Right lobe of liver (tissue), 6 donors: ENCODE results near the gene FDPS. TPM values are rescaled to one million over a fixed set of nuclear protein-coding genes. Genes with fewer than 3 reads are reported as not detected.

Experiments used
- ATAC-seq, 4 donors: fragments of 200-7000 bp; cut with Tn5 transposase; one replicate each; pipeline ENCODE4 v1.9.1; 2020; ENCODE audit warnings: mild to moderate bottlenecking in 4 of 4, moderate library complexity in 4 of 4
- DNase-seq, 3 donors: peaks; one replicate each; pipeline ENCODE4 v3.0.0-alpha.2; 2020
- H3K27ac ChIP-seq, 3 donors: fragments of 200-600 bp; one replicate each; pipeline ENCODE4 v1.8.0; 2022
- H3K27me3 ChIP-seq, 2 donors: fragments of 200-600 bp; one replicate each; pipeline ENCODE4 v1.8.0; 2022
- H3K36me3 ChIP-seq, 4 donors: fragments of 200-600 bp; sonication (generic) in 1 of 4; one replicate each; pipeline versions ENCODE4 v1.5.1 to v1.8.0; 2017 to 2022; ENCODE audit warnings: control low read depth in 1 of 4
- H3K4me1 ChIP-seq, 4 donors: fragments of 200-600 bp; sonication (generic) in 1 of 4; one replicate each; pipeline versions ENCODE4 v1.5.1 to v1.8.0; 2017 to 2022; ENCODE audit warnings: control low read depth in 1 of 4
- H3K4me3 ChIP-seq, 3 donors: fragments of 200-600 bp; one replicate each; pipeline ENCODE4 v1.8.0; 2022
- H3K9me3 ChIP-seq, 4 donors: fragments of 200-600 bp; sonication (generic) in 1 of 4; one replicate each; pipeline versions ENCODE4 v1.5.1 to v1.8.0; 2017 to 2022; ENCODE audit warnings: control low read depth in 1 of 4
- POLR2A ChIP-seq: fragments of 450-650 bp; IDR thresholded peaks from one replicate; pipeline ENCODE4 v1.6.1; 2017; ENCODE audit warnings: antibody characterized with exemption, mild to moderate bottlenecking
- WGBS: methylation state at CpG from one replicate; pipeline ENCODE4 v1.1.6; 2018; ENCODE audit warnings: low coverage, low lambda C conversion rate; ENCODE audit not compliant: insufficient coverage; ENCODE audit errors: missing lambda C conversion rate; 5-methylcytosine and 5-hydroxymethylcytosine counted together
- intact Hi-C, 2 donors: fragments of 100-400 bp; cut with DNase I; formaldehyde crosslinking; loops; one replicate each; pipeline versions ENCODE4 v1.11.2 to v1.14.1; 2022
- total RNA-seq, 6 experiments: library from RNA; depleted of rRNA in 2 of 6; stranded (reverse); fragments of >200 nt in 2 of 6; fragmentation: NEBNext Ultra II Directional in 3 of 6; extraction: Animal tissue kit (Norgen Biotek cat#: 25700) in 3 of 6; gene quantifications; one replicate each; pipeline versions ENCODE4 v1.1.0 to v1.2.4, GENCODE V29; 2016 to 2023
- TF ChIP-seq, protein P1 (sequence below), 4 donors: fragments of 200-600 bp in 3 of 4; fragments of 450-650 bp in 1 of 4; IDR thresholded peaks; one replicate each; pipeline versions ENCODE4 v1.5.1 to v1.8.0; 2016 to 2022; ENCODE audit warnings: antibody characterized with exemption in 4 of 4, mild to moderate bottlenecking in 2 of 4
- donor health status: DM: no; HTN: yes; CAD: no.
- donor health status: DM: no; HTN: no; CAD: no.
- donor health status: DM: no; HTN: no; CAD: no.
- donor health status: DM: no; HTN: yes; CAD: no.
- donor health status: DM: no; HTN: yes; CAD: no.

Gene FDPS
- total RNA-seq, 6 experiments from 2014 or later = 51.1 to 236 (median 171) TPM

DNA sequence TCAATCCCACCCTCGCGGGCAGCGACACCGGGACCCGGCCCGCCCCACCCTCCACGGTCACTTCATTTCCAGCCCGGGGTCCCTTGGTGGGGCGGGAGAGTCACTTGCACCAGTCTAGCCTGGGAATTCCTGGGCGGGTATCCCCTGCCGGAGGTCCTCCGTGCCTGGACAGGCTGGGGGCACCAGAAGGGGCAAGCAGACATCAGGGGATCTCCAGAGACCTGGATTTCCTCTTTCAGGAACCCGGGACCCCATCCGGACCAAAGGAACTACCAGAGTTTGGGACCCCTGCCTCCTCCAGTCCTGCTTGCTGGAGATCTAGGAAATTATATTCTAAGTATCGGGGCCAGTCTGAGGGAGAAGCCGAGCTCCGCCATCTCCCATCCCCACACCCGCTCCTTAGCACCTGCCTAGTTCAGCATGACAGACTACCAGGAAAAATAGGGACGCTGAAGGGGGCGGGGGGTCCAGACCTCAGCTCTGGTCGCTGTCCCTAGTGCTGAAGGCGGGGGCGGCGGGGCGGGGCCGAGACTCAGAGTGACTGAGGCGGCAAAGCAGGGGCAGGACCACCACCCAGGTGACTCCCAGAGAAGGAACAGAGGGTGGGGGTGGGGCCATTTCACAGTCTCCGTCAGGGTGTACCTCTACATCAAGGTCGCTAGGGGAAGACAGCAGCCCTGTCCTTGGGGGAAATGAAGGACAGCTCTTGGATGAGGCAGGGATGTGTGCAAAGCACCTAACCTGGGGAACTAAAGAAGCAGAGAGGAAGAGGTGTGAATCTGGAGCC, 30.6 kb upstream of the FDPS start:
- Histone ChIP-seq H3K4me3 (peak overlapping the region; percentile 64 to 73 (median 68)), H3K4me1 (no peaks in the 10 kb centered on the region), H3K27me3 (no peaks in the 10 kb centered on the region), H3K27ac (no peak overlapping the region), H3K9me3 (no peaks in the 10 kb centered on the region), H3K36me3 (no peaks in the 10 kb centered on the region)
- intact Hi-C loops = loop anchor here (5.0 kb wide), 1 partner anchor 44 kb away; the partner anchor contains the start of gene RUSC1 (in 2 of the 2)
- DNase-seq = peak in 2 of 3 donors; percentile 64 to 67
- 2% methylated on average over 16 of the region's 29 CpGs for WGBS
- peak in 2 of 4 donors; percentile 1 to 12 for ATAC-seq
- TF ChIP-seq, protein P1, sequence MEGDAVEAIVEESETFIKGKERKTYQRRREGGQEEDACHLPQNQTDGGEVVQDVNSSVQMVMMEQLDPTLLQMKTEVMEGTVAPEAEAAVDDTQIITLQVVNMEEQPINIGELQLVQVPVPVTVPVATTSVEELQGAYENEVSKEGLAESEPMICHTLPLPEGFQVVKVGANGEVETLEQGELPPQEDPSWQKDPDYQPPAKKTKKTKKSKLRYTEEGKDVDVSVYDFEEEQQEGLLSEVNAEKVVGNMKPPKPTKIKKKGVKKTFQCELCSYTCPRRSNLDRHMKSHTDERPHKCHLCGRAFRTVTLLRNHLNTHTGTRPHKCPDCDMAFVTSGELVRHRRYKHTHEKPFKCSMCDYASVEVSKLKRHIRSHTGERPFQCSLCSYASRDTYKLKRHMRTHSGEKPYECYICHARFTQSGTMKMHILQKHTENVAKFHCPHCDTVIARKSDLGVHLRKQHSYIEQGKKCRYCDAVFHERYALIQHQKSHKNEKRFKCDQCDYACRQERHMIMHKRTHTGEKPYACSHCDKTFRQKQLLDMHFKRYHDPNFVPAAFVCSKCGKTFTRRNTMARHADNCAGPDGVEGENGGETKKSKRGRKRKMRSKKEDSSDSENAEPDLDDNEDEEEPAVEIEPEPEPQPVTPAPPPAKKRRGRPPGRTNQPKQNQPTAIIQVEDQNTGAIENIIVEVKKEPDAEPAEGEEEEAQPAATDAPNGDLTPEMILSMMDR (IDR thresholded peaks at IDR 0.05) = peak in 3 of 4 donors; percentile 10 to 19 (median 14)
- TF ChIP-seq POLR2A = no peak

DNA sequence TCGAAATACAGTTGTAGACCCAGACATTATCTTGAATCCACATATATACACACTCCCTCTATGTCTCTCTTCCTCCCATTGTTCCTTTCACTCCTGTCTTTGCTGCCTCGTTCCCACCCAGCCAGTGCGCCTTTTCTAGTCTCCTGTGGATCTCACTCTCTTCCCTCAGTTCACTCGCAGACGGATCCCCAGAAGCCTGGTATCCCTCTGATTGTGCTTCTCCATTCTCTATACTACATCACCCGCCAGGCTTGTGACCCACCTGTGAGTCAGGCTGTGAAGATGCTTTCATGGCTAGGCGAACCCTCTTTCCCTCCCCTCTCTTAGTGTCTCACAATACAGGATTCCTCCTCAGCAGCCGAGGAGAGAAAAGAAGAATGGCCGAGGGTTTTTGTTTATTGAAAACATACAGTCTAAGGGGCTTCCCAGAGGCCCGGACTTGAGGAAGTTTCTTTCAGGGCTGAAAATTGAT, 29.9 kb upstream of the FDPS start:
- Histone ChIP-seq H3K27me3 (no peaks in the 10 kb centered on the region), H3K27ac (no peak overlapping the region), H3K4me1 (no peaks in the 10 kb centered on the region), H3K36me3 (no peaks in the 10 kb centered on the region), H3K4me3 (no peak overlapping the region), H3K9me3 (no peaks in the 10 kb centered on the region)
- intact Hi-C loops = loop anchor here (5.0 kb wide), 1 partner anchor 44 kb away; the partner anchor contains the start of gene RUSC1 (in 2 of the 2)
- TF ChIP-seq, protein P1 (IDR thresholded peaks at IDR 0.05) = no peak
- TF ChIP-seq POLR2A = no peak
- WGBS = 78% methylated on average over 10 of the region's 10 CpGs
- DNase-seq (no peak), ATAC-seq (no peak)

DNA sequence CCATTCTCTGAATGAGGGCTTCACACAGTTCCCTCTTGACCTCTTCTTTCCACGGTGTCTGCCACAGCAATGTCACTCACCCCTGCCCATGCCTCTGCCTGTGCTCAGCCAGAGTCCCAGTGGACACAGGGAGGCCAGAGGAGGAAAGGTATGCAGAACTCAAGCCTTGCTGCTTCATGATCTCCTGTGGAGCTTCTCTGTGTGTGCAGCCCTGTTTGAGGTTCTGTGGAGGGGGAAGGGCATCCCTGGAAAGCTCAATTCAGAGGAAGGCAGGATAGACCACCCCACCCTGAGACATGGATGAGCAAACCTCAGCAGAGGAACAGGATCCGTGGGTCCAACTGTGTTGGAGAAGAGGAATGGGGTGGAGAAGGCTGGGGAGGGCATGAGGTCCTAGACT, 29.4 kb upstream of the FDPS start:
- no peak overlapping the region for H3K4me3 ChIP-seq
- no peaks in the 10 kb centered on the region for H3K36me3 ChIP-seq
- 50% methylated on average over 1 of the region's 2 CpGs for WGBS
- no peaks in the 10 kb centered on the region for H3K9me3 ChIP-seq
- DNase-seq (no peak), ATAC-seq (no peak)
- H3K27ac ChIP-seq = no peak overlapping the region
- TF ChIP-seq, protein P1 (IDR thresholded peaks at IDR 0.05) = no peak
- TF ChIP-seq POLR2A = no peak
- H3K27me3 ChIP-seq = no peaks in the 10 kb centered on the region
- intact Hi-C loops = loop anchor here (5.0 kb wide), 1 partner anchor 43 kb away; the partner anchor contains the start of gene RUSC1 (in 2 of the 2)
- no peaks in the 10 kb centered on the region for H3K4me1 ChIP-seq

DNA sequence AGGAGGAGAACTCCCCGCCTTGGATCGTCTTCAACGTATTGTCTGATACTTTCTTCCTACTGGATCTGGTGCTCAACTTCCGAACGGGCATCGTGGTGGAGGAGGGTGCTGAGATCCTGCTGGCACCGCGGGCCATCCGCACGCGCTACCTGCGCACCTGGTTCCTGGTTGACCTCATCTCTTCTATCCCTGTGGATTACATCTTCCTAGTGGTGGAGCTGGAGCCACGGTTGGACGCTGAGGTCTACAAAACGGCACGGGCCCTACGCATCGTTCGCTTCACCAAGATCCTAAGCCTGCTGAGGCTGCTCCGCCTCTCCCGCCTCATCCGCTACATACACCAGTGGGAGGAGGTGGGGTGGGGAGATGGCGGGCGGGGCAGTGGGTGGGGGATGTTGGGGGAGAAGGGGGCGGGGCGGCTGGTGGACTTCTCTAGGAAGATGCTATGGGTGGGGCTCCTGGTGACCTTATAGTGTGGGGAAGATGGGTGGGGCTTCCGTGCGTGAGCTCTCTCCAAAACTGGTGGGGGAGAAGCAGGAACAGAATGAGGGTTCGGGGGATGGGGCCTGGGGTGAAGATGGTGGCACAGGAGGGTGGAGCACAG, 26.1 kb upstream of the FDPS start:
- TF ChIP-seq, protein P1 (IDR thresholded peaks at IDR 0.05) = no peak
- TF ChIP-seq POLR2A = no peak
- WGBS = 91% methylated on average over 21 of the region's 29 CpGs
- intact Hi-C loops = no loop called here
- no peak for DNase-seq
- no peaks in the 10 kb centered on the region for H3K27me3 ChIP-seq
- no peaks in the 10 kb centered on the region for H3K9me3 ChIP-seq
- H3K4me1 ChIP-seq = peaks cover 0 to 5% (median 0%) of the 10 kb centered on the region in 4 donors
- H3K27ac ChIP-seq = no peak overlapping the region
- no peak overlapping the region for H3K4me3 ChIP-seq
- no peak for ATAC-seq
- H3K36me3 ChIP-seq = no peaks in the 10 kb centered on the region
